HT-29 (cell line): ENCODE data around the gene CYP26A1. TPM values are rescaled to one million over a fixed set of nuclear protein-coding genes. Genes with fewer than 3 reads are reported as not detected.
A peak's percentile ranks its signal among the peaks of the same experiment; 100 is the strongest.
"Not testable (repeated sequence)": the region's sequence is repeated elsewhere in the genome, so short reads cannot be mapped to it uniquely, and the experiment has no call there.

ENCODE experiments used
- DNase-seq: peaks from one replicate; pipeline ENCODE4 v3.0.0-alpha.2; 2015; ENCODE audit warnings: low spot score
- total RNA-seq: library from RNA; depleted of rRNA; stranded (reverse); fragments of >200 nt; shearing (Covaris generic); gene quantifications from 2 replicates; pipeline ENCODE4 v1.2.3, GENCODE V29; 2014

The CYP26A1 gene
- total RNA-seq, 1 experiment from 2014 or later = 2.6 TPM

DNA sequence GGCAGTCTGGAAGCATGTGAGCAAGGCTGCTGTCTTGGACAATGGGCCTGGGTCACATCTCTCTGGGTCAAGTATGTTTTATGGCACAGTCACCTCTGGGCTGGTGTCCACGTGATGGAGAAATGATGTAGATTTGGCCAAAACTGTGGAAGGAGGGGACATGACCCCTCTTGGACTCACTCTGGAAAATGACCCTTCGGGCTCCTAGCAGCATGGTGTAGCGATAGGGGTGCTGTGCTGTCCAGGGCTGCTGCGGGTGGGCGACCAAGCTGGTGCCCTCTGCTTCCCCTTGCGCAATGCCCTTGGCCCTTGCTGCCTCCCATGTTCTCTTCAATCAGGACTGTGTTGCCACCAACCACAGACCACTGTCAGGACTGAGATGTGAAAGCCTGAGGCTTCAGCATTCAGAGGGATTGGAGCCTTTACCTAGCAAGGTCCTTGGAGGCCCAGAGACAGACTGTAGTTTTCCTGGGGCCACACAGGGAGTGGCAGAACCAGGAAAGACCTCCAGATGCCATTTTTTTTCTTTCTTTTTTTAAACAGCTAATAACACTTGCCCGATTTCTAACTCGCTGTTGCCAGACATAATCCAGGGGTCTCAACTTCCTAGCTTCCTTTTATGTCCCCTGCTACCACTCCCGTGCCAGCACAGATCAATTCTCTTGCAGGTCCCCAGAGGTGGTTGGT lies 6.1 kb downstream of the CYP26A1 start:
- DNase-seq = no peak

DNA sequence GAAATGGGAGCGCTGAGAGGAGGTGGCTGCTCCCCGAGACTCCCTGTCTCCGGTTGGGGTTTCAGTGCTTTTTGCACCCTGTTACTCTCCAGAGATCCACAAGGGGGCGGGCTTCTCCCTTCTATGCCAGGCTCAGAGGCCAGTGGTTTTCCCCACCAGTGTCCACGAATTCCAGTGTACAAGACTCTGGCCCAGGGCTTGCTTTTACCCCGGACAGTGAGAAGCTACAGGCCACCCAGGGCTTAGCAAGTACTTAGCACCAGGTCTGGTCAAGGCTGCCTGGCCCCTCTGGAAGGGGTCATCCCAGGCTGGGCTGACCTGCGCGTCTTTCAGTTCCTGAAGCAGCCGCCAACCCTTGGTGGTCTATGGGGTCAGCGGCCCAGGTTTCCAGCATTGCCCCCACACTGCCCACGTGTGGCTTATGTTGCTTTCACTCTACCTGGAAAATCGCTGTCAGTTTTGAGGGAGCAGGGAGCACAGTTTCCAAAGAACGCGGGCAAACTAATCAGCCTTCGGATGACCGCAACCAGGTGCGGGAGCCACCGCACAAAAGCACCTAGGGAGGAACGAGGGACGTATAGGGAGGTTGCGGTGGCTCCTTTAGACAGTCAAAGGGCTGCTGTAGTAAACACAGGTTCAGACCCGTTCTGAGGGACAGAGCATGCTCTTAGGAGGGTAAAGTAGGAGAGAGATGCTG lies 6.8 kb downstream of the CYP26A1 start:
- peak; percentile 79 for DNase-seq

DNA sequence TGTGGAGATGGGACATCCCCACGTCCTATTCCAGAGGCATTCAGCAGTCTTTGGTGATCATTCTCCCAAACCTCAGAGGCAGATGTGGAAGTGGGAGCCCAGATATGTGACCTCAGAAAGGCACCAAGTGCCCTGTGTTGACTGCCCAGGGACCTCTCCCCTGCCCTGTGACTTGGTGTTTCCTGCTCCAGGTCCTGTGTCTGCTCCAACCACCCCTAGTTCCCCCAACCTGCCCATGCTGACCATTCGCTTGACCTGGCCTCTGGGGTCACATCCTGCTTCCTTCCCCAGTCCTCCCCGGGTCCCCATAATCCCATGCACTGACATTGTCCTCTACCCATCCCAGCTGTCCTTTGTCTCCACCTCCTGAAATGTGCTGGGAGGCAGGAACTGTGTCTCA lies 7.6 kb downstream of the CYP26A1 start:
- DNase-seq = no peak

DNA sequence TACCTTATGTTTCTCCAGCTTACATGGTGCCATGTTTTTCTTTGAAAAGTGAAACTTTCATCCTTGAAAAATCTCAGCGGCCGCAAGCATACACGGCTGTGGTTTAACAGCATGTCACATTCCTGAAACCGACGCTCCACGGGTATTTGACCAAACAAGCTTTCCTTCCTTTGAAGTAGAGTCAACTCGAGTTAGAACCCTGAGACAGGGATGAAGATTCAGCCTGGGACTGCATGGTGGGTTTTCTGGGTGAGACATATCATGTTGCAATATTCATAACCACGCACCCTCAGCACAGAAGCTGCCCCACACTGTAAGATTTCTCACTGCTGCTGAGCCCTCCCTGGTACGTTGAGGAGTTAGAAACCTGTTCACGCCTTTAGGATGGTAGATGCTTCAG lies 8.1 kb downstream of the CYP26A1 start:
- DNase-seq = no peak

DNA sequence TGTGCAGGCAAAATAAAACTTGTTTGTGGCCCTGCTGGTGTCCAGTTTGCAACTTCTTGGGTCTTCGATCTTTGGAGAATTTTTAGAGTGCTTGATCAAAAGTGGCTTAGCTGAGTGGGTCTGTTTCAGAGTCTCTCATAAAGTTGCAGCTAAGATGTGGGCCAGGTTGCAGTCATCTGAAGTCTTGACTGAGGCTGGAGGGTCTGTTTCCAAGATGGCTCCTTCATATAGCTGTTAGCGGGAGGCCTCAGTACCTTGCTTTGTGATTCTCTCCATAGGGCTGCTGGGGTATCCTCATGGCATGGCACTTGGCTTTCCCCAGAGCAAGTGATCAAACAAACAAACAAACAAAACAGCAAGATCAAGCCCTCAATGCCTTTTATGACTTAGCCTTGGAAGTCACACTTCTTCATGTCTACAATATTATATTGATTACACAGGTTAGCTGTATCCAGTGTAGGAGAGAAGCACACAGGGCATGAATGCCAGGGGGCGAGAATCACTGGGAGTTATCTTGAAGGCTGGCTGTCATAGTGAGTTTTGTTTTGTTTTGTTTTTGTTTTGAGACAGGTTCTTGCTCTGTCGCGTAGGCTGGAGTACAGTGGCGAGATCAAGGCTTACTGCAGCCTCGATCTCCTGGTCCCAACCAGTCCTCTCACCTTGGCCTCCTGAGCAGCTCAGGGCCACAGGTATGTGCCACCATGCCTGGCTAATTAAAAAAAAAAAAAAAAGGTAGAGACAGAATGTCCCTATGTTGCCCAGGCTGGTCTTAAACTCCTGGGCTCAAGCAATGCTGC lies 10.2 kb downstream of the CYP26A1 start:
- no peak for DNase-seq

DNA sequence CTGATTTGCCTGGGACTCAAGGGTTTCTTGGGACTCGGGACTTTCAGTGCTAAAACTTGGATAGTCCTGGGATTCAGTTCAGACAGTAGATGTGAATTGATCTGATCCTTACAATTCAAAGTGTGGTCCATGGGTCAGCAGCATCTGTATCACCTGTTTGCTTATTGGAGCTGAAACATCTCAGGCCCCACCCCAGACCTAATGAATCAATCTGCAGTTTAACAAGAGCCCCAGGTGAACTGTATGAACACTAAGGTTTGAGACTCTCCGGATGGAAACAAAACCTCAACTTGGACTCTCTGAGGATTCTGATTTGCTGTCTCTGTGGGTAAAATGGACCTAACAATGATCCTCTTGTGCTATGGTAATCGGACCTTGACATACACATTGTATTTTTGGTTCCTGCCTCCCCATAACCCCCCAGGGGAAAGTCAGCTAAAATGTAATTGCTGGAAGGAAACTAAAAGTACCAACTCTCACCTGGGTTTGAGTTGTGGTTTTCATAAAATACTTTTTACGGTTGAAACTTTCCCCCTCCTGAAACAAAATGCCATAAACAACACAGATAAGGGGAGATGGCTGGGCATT lies 11.7 kb downstream of the CYP26A1 start:
- no peak for DNase-seq

DNA sequence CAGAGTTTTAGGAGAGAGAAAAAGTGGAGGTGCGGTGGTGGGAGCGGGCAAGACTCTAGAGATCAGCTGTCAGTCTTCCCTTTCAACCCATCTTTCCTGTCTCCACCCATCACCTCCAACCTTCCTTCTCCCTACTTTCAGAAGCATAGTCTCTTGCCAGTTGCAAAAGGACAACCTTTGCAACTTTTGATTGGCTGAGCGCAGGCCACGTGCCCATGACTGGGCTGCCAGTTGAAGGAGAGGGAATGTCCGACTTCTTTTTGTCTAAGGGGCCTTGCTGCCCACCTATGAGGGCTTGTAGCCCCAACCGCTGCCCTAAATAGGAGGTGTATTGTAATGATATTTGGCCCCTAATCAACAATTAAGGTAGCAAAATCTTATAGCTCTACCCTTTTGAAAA lies 12.6 kb downstream of the CYP26A1 start:
- DNase-seq = no peak

DNA sequence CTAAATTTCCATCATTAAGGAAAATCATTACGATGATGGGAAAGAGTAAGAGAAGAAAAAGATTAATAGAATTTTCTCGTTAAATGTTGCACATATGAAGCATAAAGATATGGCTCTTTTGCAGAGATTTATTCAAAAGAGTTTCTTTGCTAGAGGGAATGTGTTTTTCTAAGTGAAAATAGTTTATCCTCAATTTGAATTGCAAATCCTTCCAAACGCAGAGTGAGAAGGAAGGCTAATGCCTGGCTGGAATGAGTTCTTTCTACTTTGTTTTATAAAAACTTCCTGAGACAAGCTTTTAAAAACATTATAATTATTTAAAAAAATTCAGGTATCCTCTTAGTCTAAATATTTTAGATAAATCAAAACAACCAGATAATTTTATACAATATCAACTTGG lies 14.2 kb downstream of the CYP26A1 start:
- DNase-seq = no peak

DNA sequence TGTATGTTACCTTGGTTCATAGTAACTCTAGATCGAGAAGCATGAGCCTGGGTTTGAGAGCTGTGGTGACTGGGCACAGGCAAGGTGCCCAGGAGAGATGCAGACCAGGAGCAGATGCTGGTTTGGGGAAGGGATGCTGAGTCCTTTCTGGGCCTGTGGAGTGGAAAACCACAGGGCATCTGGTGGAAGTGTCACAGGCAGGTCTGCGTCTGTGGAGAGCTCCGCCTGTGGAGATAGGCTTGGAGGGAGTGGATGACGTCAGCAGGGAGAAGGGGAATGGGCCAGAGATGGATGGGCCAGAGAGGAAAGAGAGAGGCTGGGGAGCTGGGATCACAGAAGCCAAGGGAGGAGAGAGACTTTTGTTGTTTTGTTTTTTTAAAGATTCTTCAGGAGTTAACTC lies 14.8 kb downstream of the CYP26A1 start:
- DNase-seq = no peak

DNA sequence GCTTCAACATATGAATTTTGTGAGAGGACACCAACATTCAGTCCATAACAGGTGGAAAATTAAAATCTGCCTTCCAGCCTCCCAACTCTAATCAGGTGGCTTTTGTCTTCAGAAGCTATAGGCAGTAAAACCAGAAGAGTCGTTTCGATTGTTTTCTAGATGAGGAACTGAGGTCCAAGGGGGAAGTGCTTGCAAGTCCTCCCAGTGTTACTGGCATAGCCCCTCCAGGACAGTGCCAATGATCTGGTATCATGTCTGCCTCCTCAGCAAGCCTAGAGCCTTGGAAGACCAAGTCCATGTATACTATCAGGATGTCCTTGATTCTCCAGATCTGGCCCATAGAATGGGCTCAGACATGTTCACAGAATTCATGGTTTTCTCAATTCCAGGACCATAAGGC lies 16.9 kb downstream of the CYP26A1 start:
- no peak for DNase-seq

DNA sequence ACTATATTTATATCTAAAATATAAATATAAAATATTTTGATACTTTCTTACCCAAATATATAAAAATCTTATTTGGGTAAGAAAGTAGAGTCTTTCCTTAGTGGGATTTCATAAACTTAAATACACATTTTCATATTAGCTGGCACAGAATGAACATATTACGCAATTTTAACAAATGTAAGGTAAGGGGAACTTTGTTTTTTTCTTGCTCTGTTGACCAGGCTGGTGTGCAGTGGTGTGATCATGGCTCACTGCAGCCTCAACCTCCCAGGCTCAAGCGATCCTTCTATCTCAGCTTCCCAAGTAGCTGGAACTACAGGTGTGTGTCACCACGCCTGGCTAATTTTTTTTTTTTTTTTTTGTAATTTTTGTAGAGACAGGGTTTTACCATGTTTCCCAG lies 18.3 kb downstream of the CYP26A1 start:
- no peak for DNase-seq

DNA sequence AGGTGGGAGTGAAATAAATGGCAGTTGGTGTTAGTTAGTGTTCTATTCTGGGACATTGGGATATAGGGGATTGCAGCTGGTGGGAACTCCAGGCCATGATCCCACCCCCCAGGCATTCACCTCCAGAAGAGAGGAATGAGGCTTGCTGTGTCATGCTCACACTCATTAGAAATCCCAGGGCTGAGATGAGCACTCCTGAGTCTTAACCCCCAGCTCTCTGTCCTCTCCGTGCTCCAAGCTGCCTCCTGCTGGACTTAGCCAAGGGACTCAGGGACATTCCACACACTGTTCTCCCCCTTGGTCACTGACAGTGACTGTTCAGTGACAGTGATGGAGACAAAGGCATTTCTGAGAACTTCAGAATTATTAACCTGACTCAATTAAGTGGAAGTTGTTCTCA lies 21.5 kb downstream of the CYP26A1 start:
- DNase-seq = no peak

DNA sequence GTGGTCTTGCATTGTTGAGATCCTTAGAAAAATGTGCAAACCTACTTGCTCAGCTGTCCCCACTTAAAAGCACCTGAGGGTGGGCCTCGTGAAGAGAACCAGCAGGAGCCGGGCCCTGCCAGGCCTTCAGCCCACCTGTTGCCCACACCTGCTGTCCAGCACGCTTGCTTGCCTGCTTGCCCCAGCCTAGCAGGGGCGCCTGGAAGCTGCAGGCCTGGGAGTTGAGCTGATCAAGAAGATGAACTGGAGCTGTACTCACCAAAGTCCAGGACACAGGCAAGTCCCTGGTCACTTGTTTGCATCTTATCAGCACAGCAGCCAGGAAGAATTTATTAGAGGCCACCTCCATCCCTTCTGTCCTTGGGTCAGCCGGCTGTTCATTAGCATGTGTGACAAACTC lies 23.2 kb downstream of the CYP26A1 start:
- no peak for DNase-seq

DNA sequence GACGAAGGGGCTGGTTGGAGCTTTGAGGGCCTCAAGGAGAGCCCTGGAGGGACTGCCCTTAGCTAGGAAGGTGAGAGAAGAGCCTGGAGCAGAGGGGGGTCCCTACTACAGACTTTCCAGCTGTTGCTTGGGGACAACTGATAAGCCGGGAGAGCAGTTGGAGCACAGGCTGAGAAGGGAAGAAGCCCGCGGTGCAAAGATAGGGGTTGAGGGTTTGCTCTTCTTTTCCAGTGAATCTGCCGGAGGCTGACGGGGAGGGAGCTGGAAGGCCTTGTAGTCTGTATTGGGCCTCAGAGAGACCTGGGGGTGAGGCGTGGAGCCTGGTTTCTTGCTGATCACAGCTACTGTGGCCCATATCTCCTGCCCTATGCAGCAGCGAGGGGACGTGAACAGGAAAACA lies 23.7 kb downstream of the CYP26A1 start:
- no peak for DNase-seq

DNA sequence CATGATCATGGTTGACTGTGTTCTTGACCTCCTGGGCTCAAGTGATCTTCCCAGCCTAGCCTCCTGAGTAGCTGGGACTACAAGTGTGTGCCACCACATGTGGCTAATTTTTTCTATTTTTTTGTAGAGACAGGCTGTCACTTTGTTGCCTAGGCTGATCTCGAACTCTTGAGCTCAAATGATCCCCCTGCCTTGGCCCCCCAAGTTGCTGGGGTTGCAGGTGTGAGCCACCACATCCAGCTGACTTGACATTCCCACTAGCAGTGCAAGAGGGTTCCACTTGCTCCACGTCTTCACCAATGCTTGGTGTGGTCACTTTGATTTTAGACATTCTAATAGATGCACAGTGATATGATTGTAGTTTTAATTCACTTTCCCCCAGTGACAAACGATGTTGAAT lies 25.1 kb downstream of the CYP26A1 start:
- no peak for DNase-seq

DNA sequence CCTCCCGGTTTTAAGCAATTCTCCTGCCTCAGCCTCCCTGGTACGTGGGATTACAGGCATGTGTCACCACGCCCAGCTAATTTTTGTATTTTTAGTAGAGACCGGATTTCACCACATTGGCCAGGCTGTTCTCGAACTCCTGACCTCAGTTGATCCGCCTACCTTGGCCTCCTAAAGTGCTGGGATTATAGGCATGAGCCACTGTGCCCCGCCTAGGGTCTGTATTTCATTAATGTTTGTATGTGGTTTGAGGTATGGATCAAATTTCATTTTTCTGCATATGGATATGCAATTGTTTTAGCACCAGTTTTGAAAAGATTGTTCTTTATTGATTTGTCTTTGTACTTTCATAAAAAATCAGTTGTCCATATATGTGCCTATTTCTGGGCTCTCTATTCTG lies 26.0 kb downstream of the CYP26A1 start:
- DNase-seq = no peak

DNA sequence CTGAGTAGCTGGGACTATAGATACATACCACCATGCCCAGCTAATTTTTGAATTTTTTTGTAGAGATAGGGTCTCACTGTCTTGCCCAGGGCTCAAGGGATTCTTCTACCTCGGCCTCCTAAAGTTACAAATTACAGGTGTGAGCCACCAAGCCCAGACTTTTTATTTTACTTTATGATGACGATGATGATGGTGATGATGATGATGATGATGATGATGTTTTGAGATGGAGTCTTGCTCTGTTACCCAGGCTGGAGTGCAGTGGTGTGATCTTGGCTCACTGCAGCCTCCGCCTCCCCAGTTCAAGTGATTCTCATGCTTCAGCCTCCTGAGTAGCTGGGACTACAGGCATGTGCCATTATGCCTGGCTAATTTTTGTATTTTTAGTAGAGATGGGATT lies 27.5 kb downstream of the CYP26A1 start:
- not testable (repeated sequence) for DNase-seq

DNA sequence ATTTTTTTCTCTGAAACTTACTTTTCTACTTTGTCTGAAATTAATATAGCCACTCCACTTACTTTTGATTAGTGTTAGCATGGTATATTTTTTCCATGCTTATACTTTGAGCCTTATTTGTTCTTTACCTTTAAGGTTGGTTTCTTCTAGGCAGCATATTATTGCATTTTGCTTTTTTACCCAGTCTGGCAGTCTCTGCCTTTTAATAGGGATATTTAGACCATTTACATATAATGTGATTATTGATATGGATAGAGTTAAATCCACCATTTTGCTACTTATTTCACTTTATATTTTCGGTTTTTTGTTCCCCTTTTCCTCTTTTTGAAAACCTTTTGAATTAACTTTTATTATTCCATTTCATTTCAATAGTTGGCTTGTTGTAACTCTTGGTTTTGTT lies 30.3 kb downstream of the CYP26A1 start:
- no peak for DNase-seq

DNA sequence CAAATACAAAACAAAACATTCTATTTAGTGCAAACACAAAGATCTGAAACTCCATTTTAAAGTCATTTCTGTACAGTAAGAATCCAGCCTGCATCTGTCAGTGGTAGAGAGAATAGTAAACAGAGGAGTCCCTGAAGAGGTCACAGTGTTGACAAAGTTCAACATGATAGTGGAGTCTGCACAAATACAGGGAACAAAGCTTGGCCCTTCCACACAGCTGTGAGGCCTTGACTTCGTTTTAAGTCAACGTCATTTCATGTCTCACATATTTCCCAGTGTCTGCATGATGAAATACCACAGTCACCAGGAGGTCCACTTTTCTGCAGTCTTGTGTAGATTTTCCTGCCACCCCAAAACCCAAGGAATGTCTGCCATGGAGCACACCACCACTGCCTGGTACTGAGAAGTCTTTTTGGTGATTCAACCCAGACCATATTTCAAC lies 33.0 kb downstream of the CYP26A1 start:
- no peak for DNase-seq

DNA sequence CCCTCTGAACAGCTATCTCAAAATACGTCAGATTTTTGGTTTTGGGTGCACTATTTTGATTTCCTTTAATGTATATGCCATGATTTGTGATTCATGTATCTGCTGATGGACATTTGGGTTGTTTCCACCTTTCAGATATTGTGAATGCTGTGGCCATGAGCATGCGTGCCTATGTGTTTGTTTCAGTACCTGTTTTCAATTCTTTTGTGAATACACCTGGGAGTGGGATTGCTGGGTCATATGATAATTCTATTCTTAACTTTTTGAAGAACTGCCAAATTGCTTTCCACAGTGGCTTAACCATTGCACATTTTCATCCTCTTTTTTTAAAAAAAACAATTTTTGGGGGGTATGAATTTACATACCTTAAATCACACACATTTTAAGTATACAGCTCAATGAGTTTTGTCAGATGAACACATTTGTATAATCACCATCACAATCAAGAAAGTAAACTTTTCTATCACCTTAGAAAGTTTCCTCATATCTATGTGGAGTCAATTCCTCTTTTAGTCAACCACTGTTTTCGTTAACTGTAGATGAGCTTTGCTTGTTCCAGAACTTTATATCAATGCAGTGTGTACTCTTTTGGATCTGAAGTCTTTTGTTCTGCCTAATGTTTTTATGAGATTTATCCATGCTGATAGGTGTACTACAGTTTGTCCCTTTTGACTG lies 36.9 kb downstream of the CYP26A1 start:
- no peak for DNase-seq

DNA sequence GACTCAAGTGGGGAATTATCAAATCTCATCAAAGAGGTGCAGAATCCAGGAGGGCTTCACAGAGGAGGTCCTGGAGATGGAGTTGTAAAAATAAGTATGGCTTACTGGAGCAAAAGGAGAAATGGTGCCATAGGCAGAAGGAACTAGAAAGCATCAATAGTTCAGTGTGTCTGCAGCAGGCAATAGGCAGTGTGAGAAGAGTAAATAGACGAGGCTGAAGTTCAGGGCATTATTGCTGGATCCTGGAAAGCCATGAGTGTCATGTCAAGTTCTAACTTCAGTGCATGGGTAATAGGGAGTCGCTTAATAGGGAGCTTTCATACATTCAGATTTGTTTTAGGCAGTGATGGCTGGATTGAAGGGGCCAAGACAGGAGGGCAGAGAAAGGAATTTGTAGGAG lies 39.3 kb downstream of the CYP26A1 start:
- DNase-seq = no peak
